ENCODE measurements around the gene NDUFS7. TPM values are rescaled to one million over a fixed set of nuclear protein-coding genes. Genes with fewer than 3 reads are reported as not detected.
A peak's percentile ranks its signal among the peaks of the same experiment; 100 is the strongest.

The NDUFS7 gene
- total RNA-seq, 4 donors from 2014 or later, result 259 to 497 (median 377) TPM

GRCh38 chr19:1409204-1410005, 25.7 kb downstream of the NDUFS7 start:
- in situ Hi-C loops (cut with MboI; ENCODE audit: low sequenced_read_pairs in 4 of 4), result no loop called here

DNA sequence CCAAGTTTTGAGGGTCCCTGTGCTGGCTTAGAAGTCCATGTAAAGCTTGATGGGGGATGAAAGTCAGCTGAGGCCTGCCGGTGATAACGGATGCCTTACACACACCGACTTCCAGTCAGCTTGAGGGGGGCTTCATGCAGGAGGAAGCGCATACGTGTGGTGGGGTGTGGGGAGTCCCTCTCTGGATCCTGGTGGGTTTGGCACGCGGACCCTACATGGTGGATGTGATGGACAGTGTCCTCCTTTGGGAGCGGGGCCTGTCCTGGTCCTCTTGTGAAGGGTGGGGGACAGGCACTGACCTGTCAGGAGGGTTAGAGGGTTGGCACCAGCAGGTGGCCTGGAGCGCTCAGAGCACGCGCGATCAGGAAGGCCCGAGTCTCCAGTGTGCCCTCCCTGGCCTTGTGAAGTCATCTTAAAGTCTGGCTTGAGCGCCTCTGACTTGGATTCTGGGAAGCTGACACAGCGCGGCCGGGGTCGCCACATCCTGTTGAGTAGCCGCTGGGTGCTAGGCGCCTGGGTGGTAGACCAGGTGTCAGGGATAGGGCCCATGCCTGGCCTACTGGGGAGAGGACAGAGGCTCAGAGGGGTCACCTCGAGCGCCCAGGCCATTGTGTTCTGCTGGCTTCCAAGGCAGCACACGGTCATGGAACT, 26.6 kb downstream of the NDUFS7 start:
- intact Hi-C loops (cut with DNase I; ENCODE audit: low total_unique reads) (loop anchor here (10.0 kb wide), 1 partner anchor 655 kb away; no protein-coding TSS in a partner anchor), in situ Hi-C loops (cut with MboI; ENCODE audit: low sequenced_read_pairs in 4 of 4) (no loop called here)
- Histone ChIP-seq H3K27me3 (no peaks in the 10 kb centered on the region), H3K27ac (peak overlapping the region; percentile 89 to 98 (median 94)), H3K9me3 (no peaks in the 10 kb centered on the region), H3K4me3 (peak overlapping the region; percentile 7 to 95 (median 76)), H3K36me3 (no peaks in the 10 kb centered on the region), H3K4me1 (peaks cover 61 to 64% of the 10 kb centered on the region in 2 donors)
- ATAC-seq (no peak), DNase-seq (peak in 1 of 2 donors; percentile 53)
- peak in 1 of 2 donors; percentile 11 for TF ChIP-seq POLR2A (IDR thresholded peaks at IDR 0.05)
- TF ChIP-seq, protein P1, sequence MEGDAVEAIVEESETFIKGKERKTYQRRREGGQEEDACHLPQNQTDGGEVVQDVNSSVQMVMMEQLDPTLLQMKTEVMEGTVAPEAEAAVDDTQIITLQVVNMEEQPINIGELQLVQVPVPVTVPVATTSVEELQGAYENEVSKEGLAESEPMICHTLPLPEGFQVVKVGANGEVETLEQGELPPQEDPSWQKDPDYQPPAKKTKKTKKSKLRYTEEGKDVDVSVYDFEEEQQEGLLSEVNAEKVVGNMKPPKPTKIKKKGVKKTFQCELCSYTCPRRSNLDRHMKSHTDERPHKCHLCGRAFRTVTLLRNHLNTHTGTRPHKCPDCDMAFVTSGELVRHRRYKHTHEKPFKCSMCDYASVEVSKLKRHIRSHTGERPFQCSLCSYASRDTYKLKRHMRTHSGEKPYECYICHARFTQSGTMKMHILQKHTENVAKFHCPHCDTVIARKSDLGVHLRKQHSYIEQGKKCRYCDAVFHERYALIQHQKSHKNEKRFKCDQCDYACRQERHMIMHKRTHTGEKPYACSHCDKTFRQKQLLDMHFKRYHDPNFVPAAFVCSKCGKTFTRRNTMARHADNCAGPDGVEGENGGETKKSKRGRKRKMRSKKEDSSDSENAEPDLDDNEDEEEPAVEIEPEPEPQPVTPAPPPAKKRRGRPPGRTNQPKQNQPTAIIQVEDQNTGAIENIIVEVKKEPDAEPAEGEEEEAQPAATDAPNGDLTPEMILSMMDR (IDR thresholded peaks at IDR 0.05 in 4 of 5, conservative IDR thresholded peaks at IDR 0.05 in 1 of 5), result no peak

More at GRCh38 chr19:1409204-1410005, 25.7 kb downstream of the NDUFS7 start:
- intact Hi-C loops (cut with DNase I; ENCODE audit: low total_unique reads), result loop anchor here (10.0 kb wide), 1 partner anchor 655 kb away; no protein-coding TSS in a partner anchor
- H3K4me3 ChIP-seq, result peak overlapping the region; percentile 75 to 95 (median 85)
- TF ChIP-seq, protein P1 (IDR thresholded peaks at IDR 0.05 in 4 of 5, conservative IDR thresholded peaks at IDR 0.05 in 1 of 5), result no peak
- TF ChIP-seq POLR2A (IDR thresholded peaks at IDR 0.05), result no peak
- H3K27ac ChIP-seq, result peak overlapping the region; percentile 89 to 98 (median 94)
- no peaks in the 10 kb centered on the region for H3K9me3 ChIP-seq
- DNase-seq, result peak in 1 of 2 donors; percentile 44
- no peaks in the 10 kb centered on the region for H3K36me3 ChIP-seq
- no peaks in the 10 kb centered on the region for H3K27me3 ChIP-seq
- ATAC-seq, result no peak
- H3K4me1 ChIP-seq, result peaks cover 54 to 55% of the 10 kb centered on the region in 2 donors

- TF ChIP-seq, protein P1 (IDR thresholded peaks at IDR 0.05 in 4 of 5, conservative IDR thresholded peaks at IDR 0.05 in 1 of 5), result no peak
- TF ChIP-seq POLR2A (IDR thresholded peaks at IDR 0.05), result no peak
- peak overlapping the region in 2 of 4 donors; percentile 5 to 7 for H3K4me3 ChIP-seq
- DNase-seq (no peak), ATAC-seq (no peak)
- intact Hi-C loops (cut with DNase I; ENCODE audit: low total_unique reads) (loop anchor here (10.0 kb wide), 1 partner anchor 654 kb away; no protein-coding TSS in a partner anchor), in situ Hi-C loops (cut with MboI; ENCODE audit: low sequenced_read_pairs in 4 of 4) (no loop called here)
- H3K36me3 ChIP-seq, result no peaks in the 10 kb centered on the region
- no peaks in the 10 kb centered on the region for H3K9me3 ChIP-seq
- H3K4me1 ChIP-seq, result peaks cover 66 to 69% of the 10 kb centered on the region in 2 donors
- H3K27me3 ChIP-seq, result no peaks in the 10 kb centered on the region
- peak overlapping the region; percentile 89 to 98 (median 94) for H3K27ac ChIP-seq
Observed at GRCh38 chr19:1410789-1411188, 27.1 kb downstream of the NDUFS7 start.

DNA sequence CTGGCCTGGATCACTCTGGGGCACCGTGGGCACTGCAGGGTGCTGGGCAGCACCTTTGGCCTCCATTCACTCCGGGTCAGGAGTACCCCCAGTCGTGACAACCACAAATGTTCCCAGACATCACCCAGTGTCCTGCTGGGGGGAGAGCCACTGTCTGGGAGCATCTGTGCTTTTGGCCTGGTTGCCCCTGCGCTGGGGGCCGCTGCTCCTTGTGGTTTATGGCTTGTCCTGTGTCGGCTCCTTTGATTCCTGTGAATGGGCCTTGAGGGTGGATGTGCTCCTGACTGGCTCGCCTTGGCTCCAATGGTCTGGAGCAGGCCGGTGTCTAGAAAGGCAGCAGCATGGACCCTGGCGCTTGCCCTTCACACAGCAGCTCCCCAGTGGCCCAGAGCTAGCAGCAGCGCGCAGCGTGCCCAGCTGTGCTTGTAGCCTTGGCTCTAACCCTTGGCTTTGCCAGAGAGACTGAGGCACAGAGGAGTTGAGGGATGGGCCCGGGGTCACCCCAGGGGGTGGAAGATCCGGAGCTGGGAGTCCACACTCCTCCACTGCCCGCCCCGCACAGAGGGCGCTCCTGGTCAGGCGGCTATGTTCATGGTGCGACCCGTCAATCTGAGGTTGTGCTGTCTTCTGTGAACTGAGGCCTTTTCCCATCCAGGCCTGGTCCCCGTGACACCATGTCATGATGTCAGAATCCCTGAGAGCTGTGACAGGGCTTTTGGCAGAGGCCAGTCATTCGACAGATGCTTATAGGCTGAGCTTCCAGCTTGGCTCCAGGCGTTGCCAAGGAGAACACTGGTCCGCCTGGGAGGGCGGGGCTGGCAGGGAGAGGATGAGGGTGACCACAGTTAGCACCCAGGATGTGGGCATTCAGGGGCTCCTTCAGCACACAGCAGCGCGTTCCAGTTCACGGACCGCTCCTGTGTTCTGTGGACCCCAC, 27.8 kb downstream of the NDUFS7 start:
- Histone ChIP-seq H3K27ac (peak overlapping the region; percentile 89 to 98 (median 94)), H3K27me3 (no peaks in the 10 kb centered on the region), H3K36me3 (no peaks in the 10 kb centered on the region), H3K4me1 (peaks cover 73 to 76% of the 10 kb centered on the region in 2 donors), H3K4me3 (peak overlapping the region in 1 of 4 donors; percentile 1), H3K9me3 (no peaks in the 10 kb centered on the region)
- DNase-seq, result peak; percentile 77 to 80
- intact Hi-C loops (cut with DNase I; ENCODE audit: low total_unique reads) (loop anchor here (10.0 kb wide), 1 partner anchor 653 kb away; no protein-coding TSS in a partner anchor), in situ Hi-C loops (cut with MboI; ENCODE audit: low sequenced_read_pairs in 4 of 4) (no loop called here)
- peak; percentile 28 to 44 for ATAC-seq
- peak; percentile 52 to 56 for TF ChIP-seq POLR2A (IDR thresholded peaks at IDR 0.05)
- TF ChIP-seq, protein P1 (IDR thresholded peaks at IDR 0.05 in 4 of 5, conservative IDR thresholded peaks at IDR 0.05 in 1 of 5), result no peak
